Urinary bladder (tissue), 4 donors: ENCODE results near the gene ZNF669. TPM values are rescaled to one million over a fixed set of nuclear protein-coding genes. Genes with fewer than 3 reads are reported as not detected.

Experiments used
- DNase-seq: peaks from one replicate; pipeline ENCODE4 v3.0.0-alpha.2; 2015; ENCODE audit errors: extremely low spot score
- H3K27ac ChIP-seq: one replicate; pipeline ENCODE4 v1.5.1; 2013; ENCODE audit warnings: low read depth, mild to moderate bottlenecking, moderate library complexity
- H3K36me3 ChIP-seq: one replicate; pipeline ENCODE4 v1.6.1; 2013; ENCODE audit warnings: mild to moderate bottlenecking, moderate library complexity; ENCODE audit not compliant: insufficient read depth
- H3K4me1 ChIP-seq: one replicate; pipeline ENCODE4 v1.6.1; 2013; ENCODE audit warnings: mild to moderate bottlenecking, moderate library complexity; ENCODE audit not compliant: insufficient read depth
- H3K4me3 ChIP-seq: one replicate; pipeline ENCODE4 v1.5.1; 2013; ENCODE audit warnings: low read depth, low read length
- WGBS: extraction: QIAGEN DNeasy Blood & Tissue Kit; methylation state at CpG from one replicate; pipeline ENCODE4 v1.1.7; 2013; 5-methylcytosine and 5-hydroxymethylcytosine counted together
- polyA plus RNA-seq: library from polyadenylated mRNA; stranded (reverse); fragments of 200-250 nt; gene quantifications from one replicate; pipeline ENCODE4 v1.2.3, GENCODE V29; 2013
- total RNA-seq: library from RNA; depleted of rRNA; stranded (reverse); fragments of >200 nt; gene quantifications from one replicate; pipeline ENCODE4 v1.2.3, GENCODE V29; 2014
- donor health status: healthy with polysubstance abuse.
- donor health status: healthy.

Gene ZNF669
- total and polyA plus RNA-seq, 2 donors: 5.8 to 12.0 TPM

- DNase-seq: no peak
- no peaks in the 10 kb centered on the region for H3K4me1 ChIP-seq
- peak overlapping the region; percentile 78 for H3K4me3 ChIP-seq
- no peak overlapping the region for H3K27ac ChIP-seq
- no peaks in the 10 kb centered on the region for H3K36me3 ChIP-seq
- 1% methylated on average over 8 of the region's 8 CpGs for WGBS
Measured at GRCh38 chr1:247077876-247078257, 26.3 kb downstream of the ZNF669 start.

GRCh38 chr1:247077213-247077612 lies 26.9 kb downstream of the ZNF669 start:
- WGBS: 73% methylated on average over 3 of the region's 3 CpGs
- Histone ChIP-seq H3K4me3 (no peak overlapping the region), H3K4me1 (no peaks in the 10 kb centered on the region)

GRCh38 chr1:247070645-247071044 lies 33.5 kb downstream of the ZNF669 start:
- no peak for DNase-seq
- 79% methylated on average over 3 of the region's 3 CpGs for WGBS
- no peak overlapping the region for H3K27ac ChIP-seq
- H3K36me3 ChIP-seq: no peaks in the 10 kb centered on the region
- H3K4me3 ChIP-seq: no peak overlapping the region
- no peaks in the 10 kb centered on the region for H3K4me1 ChIP-seq

More at GRCh38 chr1:247077213-247077612, 26.9 kb downstream of the ZNF669 start:
- Histone ChIP-seq H3K36me3 (no peaks in the 10 kb centered on the region), H3K27ac (no peak overlapping the region)
- DNase-seq: no peak

- Histone ChIP-seq H3K27ac (no peak overlapping the region), H3K4me1 (no peaks in the 10 kb centered on the region), H3K4me3 (no peak overlapping the region), H3K36me3 (no peaks in the 10 kb centered on the region)
- no peak for DNase-seq
- WGBS: 88% methylated on average over 3 of the region's 3 CpGs
Measured at GRCh38 chr1:247064304-247064703, 39.9 kb downstream of the ZNF669 start.

- no peak for DNase-seq
Measured at GRCh38 chr1:247060771-247061170, 43.4 kb downstream of the ZNF669 start.

GRCh38 chr1:247056071-247056470 lies 48.1 kb downstream of the ZNF669 start:
- H3K4me1 ChIP-seq: no peaks in the 10 kb centered on the region
- no peak for DNase-seq
- WGBS: 83% methylated on average over 2 of the region's 2 CpGs

More at GRCh38 chr1:247060771-247061170, 43.4 kb downstream of the ZNF669 start:
- Histone ChIP-seq H3K4me1 (no peaks in the 10 kb centered on the region), H3K4me3 (no peak overlapping the region), H3K27ac (no peak overlapping the region), H3K36me3 (no peaks in the 10 kb centered on the region)
- 91% methylated on average over 4 of the region's 4 CpGs for WGBS

GRCh38 chr1:247054992-247055415 lies 49.2 kb downstream of the ZNF669 start:
- no peak overlapping the region for H3K4me3 ChIP-seq
- no peak for DNase-seq
- WGBS: 51% methylated on average over 2 of the region's 2 CpGs
- no peak overlapping the region for H3K27ac ChIP-seq
- H3K4me1 ChIP-seq: no peaks in the 10 kb centered on the region
- H3K36me3 ChIP-seq: no peaks in the 10 kb centered on the region

More at GRCh38 chr1:247056071-247056470, 48.1 kb downstream of the ZNF669 start:
- no peaks in the 10 kb centered on the region for H3K36me3 ChIP-seq
- no peak overlapping the region for H3K27ac ChIP-seq
- H3K4me3 ChIP-seq: no peak overlapping the region

Other genes with a start within 250 kb of the ZNF669 start
- 45.7 TPM for gene AHCTF1, start 172.4 kb downstream of the ZNF669 start, total RNA-seq
- 15.3 TPM for gene AHCTF1, start 172.4 kb downstream of the ZNF669 start, polyA plus RNA-seq
- 2.7 TPM for gene ZNF695, start 96.3 kb downstream of the ZNF669 start, total RNA-seq
- 0.11 TPM for gene ZNF695, start 96.3 kb downstream of the ZNF669 start, polyA plus RNA-seq
- gene ZNF670, start 25.5 kb downstream of the ZNF669 start, total RNA-seq: 8.7 TPM
- 3.0 TPM for gene ZNF670, start 25.5 kb downstream of the ZNF669 start, polyA plus RNA-seq
- 116 TPM for gene ZNF124, start 67.7 kb upstream of the ZNF669 start, total RNA-seq
- gene ZNF124, start 67.7 kb upstream of the ZNF669 start, polyA plus RNA-seq: 2.1 TPM
- gene VN1R5, start 151.7 kb upstream of the ZNF669 start, total RNA-seq: not detected
- not detected for gene VN1R5, start 151.7 kb upstream of the ZNF669 start, polyA plus RNA-seq
- gene ZNF496, start 227.5 kb upstream of the ZNF669 start, total RNA-seq: 17.2 TPM
- 27.8 TPM for gene ZNF496, start 227.5 kb upstream of the ZNF669 start, polyA plus RNA-seq